WERI-Rb-1 (cell line): ENCODE results near the gene TENT4B.
"Not testable (repeated sequence)": the region's sequence is repeated elsewhere in the genome, so short reads cannot be mapped to it uniquely, and the experiment has no call there.

Source experiments
- DNase-seq: peaks from one replicate; pipeline ENCODE4 v3.0.0-alpha.2; 2020
- H3K27ac ChIP-seq: fragments of 250-450 bp; sonication (Bioruptor Pico); 2 replicates; pipeline ENCODE4 v1.5.1; 2020; ENCODE audit warnings: mild to moderate bottlenecking, moderate library complexity
- H3K27me3 ChIP-seq: fragments of 250-450 bp; sonication (Bioruptor Pico); 2 replicates; pipeline ENCODE4 v1.5.1; 2021; ENCODE audit warnings: mild to moderate bottlenecking, low read depth, moderate library complexity; ENCODE audit not compliant: insufficient read depth, severe bottlenecking
- H3K36me3 ChIP-seq: fragments of 250-450 bp; sonication (Bioruptor Pico); 2 replicates; pipeline ENCODE4 v1.5.1; 2020; ENCODE audit warnings: mild to moderate bottlenecking, moderate library complexity
- H3K4me3 ChIP-seq: 2 replicates; pipeline ENCODE4 v1.5.1; 2011; ENCODE audit warnings: low read depth, mild to moderate bottlenecking, control low read depth, low read length
- H3K9me3 ChIP-seq: fragments of 250-450 bp; sonication (Bioruptor Pico); 2 replicates; pipeline ENCODE4 v1.5.1; 2021; ENCODE audit warnings: mild to moderate bottlenecking, moderate library complexity; ENCODE audit not compliant: severe bottlenecking
- TF ChIP-seq, protein P1 (sequence below): IDR thresholded peaks from 2 replicates; pipeline ENCODE4 v1.5.1; 2011; ENCODE audit warnings: low read depth, mild to moderate bottlenecking, control low read depth, inconsistent platforms, low read length

TENT4B gene

DNA sequence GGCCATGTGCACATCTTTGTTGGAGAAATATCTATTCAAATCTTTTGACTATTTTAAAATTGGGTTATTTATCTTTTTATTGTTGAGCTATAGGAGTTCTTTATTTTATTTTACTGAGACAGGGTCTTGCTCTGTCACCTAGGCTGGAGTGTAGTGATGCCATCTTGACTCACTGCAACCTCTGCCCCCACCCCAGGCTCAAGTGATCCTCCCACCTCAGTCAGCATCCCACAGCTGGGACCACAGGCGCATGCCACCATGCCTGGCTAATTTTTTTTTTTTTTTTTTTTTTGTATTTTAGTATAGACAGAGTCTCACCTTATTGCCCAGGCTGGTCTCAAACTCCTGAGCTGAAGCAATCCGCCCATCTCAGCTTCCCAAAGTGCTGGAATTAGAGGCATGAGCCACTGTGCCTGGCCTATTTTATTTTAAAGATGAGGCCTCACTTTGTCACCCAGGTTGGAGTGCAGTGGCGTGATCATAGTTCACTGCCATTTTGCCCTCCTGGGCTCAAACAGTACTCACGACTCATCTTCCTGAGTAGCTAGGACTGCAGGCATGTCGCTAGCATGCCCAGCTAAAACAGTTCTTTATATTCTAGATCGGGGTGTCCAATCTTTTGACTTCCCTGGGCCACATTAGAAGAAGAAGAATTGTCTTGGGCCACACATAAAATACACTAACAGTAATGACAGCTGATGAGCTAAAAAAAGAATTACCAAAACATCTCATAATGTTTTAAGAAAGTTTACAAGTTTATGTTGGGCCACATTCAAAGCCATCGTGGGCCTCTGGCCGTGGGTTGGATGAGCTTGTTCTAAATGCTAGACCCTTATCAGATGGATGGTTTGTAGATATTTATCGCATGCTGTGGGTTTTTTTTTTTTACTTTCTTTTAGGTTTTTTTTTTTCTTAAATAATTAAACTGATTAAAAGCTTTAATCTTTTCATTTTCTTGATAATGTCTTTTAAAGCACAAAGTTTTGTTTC is 13.7 kb downstream of the TENT4B start:
- no peak overlapping the region for H3K4me3 ChIP-seq
- no peaks in the 10 kb centered on the region for H3K9me3 ChIP-seq
- H3K36me3 ChIP-seq, result no peaks in the 10 kb centered on the region; the same call in 1 of the 2 replicates
- H3K27ac ChIP-seq, result no peak overlapping the region
- TF ChIP-seq, protein P1, sequence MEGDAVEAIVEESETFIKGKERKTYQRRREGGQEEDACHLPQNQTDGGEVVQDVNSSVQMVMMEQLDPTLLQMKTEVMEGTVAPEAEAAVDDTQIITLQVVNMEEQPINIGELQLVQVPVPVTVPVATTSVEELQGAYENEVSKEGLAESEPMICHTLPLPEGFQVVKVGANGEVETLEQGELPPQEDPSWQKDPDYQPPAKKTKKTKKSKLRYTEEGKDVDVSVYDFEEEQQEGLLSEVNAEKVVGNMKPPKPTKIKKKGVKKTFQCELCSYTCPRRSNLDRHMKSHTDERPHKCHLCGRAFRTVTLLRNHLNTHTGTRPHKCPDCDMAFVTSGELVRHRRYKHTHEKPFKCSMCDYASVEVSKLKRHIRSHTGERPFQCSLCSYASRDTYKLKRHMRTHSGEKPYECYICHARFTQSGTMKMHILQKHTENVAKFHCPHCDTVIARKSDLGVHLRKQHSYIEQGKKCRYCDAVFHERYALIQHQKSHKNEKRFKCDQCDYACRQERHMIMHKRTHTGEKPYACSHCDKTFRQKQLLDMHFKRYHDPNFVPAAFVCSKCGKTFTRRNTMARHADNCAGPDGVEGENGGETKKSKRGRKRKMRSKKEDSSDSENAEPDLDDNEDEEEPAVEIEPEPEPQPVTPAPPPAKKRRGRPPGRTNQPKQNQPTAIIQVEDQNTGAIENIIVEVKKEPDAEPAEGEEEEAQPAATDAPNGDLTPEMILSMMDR, result no peak
- DNase-seq, result no peak
- H3K27me3 ChIP-seq, result no peaks in the 10 kb centered on the region

DNA sequence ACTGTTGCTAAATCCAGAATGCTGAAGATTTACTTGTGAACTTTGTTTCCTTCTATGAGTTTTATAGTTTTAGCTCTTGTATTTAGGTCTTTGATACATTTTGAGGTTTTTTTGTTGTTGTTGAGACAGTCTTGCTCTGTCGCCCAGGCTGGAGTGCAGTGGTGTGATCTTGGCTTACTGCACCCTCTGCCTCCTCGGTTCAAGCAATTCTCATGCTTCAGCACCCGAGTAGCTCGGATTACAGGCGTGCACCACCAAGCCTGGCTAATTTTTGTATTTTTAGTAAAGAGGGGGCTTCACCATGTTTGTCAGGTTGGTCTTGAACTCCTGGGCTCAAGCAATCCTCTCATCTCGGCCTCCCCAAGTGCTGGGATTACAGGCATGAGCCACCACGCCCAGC is 14.4 kb downstream of the TENT4B start:
- H3K27me3 ChIP-seq, result no peaks in the 10 kb centered on the region
- TF ChIP-seq, protein P1, result no peak
- H3K9me3 ChIP-seq, result no peaks in the 10 kb centered on the region
- H3K36me3 ChIP-seq, result no peaks in the 10 kb centered on the region; the same call in 1 of the 2 replicates
- H3K27ac ChIP-seq, result no peak overlapping the region
- DNase-seq, result no peak
- H3K4me3 ChIP-seq, result no peak overlapping the region

DNA sequence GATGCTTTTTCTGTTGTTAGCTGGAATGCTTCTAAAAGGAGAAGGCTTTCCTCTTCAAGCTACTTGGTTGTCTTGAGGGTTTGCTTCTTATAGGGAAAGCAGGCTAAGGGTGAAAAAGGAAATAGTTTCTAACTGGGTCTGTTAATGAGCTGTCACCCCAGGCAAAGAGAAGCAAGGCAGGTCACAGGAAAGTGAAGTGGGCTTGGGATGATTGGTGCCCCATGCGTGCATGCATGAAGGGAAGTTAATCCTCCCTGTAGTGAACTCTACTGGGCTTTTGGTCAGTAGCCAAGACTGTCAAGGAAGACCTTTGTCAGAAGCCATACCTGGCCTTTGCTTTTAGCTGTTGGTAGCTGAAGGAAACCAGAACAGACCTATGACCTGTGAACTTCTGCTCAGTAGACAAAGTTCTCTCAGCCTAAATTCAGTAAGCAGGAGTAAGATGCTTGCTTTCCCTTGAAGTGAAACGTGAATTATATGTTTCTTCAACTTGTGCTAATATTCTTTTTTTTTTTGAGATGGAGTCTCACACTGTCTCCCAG is 16.5 kb downstream of the TENT4B start:
- Histone ChIP-seq H3K9me3 (no peaks in the 10 kb centered on the region), H3K36me3 (no peaks in the 10 kb centered on the region; the same call in 1 of the 2 replicates), H3K4me3 (no peak overlapping the region), H3K27ac (no peak overlapping the region), H3K27me3 (no peaks in the 10 kb centered on the region)
- TF ChIP-seq, protein P1, result no peak
- no peak for DNase-seq

DNA sequence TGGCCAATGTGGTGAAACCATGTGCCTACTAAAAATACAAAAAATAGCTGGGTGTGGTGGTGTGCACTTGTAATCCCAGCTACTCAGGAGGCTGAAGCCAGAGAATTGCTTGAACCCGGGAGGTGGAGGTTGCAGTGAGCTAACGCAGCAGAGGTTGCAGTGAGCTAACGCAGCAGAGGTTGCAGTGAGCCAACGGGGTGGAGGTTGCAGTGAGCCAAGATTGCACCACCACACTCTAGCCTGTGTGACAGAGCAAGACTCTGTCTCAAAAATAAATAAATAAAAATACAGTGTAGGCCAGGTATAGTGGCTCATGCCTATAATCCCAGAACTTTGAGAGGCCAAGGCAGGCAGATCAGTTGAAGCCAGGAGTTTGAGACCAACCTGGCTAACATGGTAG is 18.7 kb downstream of the TENT4B start:
- not testable (repeated sequence) for H3K4me3 ChIP-seq, DNase-seq, H3K9me3 ChIP-seq, H3K27ac ChIP-seq, H3K36me3 ChIP-seq, H3K27me3 ChIP-seq

DNA sequence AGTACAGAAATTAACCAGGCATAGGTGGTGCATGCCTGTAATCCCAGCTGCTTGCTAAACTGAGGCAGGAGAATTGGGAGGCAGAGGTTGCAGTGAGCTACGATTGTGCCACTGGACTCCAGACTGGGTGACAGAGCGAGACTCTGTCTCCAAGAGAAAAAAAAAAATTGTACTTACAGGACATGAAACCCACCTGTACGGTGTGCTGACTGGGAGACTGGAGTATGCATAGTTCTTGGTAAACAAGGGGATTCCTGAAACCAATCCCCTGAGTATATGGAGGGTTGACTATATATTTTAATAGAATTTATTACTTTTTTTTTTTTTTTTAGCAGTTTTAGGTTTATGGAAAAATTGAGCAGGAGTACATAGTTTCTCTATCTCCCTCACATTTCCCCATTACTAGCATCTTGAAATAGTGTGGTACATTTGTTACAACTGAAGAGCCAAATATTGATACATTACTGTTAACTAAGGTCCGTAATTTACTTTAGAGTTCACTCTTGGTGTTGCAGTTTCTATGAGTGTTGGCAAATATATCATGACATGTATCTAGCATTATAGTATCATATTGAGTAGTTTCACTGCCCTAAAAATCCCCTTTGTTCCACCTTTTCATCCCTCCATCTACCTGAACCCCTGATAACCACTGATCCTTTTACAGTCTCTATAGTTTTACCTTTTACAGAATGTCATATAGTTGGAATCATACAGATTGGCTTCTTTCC is 19.3 kb downstream of the TENT4B start:
- no peak overlapping the region for H3K4me3 ChIP-seq
- no peak for DNase-seq
- TF ChIP-seq, protein P1, result no peak
- H3K27me3 ChIP-seq, result no peaks in the 10 kb centered on the region
- no peaks in the 10 kb centered on the region for H3K9me3 ChIP-seq
- H3K36me3 ChIP-seq, result no peaks in the 10 kb centered on the region
- H3K27ac ChIP-seq, result no peak overlapping the region

DNA sequence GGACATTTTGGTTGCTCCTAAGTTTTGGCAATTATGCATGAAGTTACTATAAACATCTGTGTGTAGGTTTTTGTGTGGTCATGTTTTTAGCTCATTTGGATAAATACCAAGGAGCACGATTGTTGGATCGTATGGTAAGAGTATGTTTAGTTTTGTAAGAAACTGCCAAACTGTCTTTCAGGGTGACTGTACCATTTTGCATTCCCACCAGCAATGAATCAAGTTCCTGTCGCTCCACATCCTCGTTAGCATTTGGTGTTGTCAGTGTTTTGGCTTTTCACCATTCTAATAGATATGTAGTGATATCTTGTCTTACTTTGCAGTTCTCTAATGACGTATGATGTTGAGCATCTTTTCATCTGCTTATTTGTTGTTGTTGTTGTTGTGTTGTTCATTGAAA is 20.2 kb downstream of the TENT4B start:
- TF ChIP-seq, protein P1, result no peak
- Histone ChIP-seq H3K36me3 (no peaks in the 10 kb centered on the region), H3K27ac (no peak overlapping the region), H3K9me3 (no peaks in the 10 kb centered on the region), H3K27me3 (no peaks in the 10 kb centered on the region), H3K4me3 (no peak overlapping the region)
- no peak for DNase-seq
